ENCODE data around the gene THOC3.
"Not testable (repeated sequence)": the region's sequence is repeated elsewhere in the genome, so short reads cannot be mapped to it uniquely, and the experiment has no call there.

Gene THOC3

GRCh38 chr5:175967471-175968372 is at the start of gene THOC3:
Gene THOC3, minus strand, starts transcription at chr5:175968315. Its CDS starts 107 bp downstream, at chr5:175968208.
- DNase-seq, result peak; percentile 40

GRCh38 chr5:176017324-176017723 is 49.2 kb upstream of the THOC3 start:
- not testable (repeated sequence) for DNase-seq

GRCh38 chr5:176014360-176014759 is 46.2 kb upstream of the THOC3 start:
- not testable (repeated sequence) for DNase-seq

GRCh38 chr5:176011088-176011487 is 43.0 kb upstream of the THOC3 start:
- DNase-seq, result not testable (repeated sequence)

GRCh38 chr5:176010202-176010601 is 42.1 kb upstream of the THOC3 start:
- not testable (repeated sequence) for DNase-seq

- not testable (repeated sequence) for DNase-seq
These were observed 39.1 kb upstream of the THOC3 start for GRCh38 chr5:176007220-176007619.

- DNase-seq, result not testable (repeated sequence)
These were observed 38.7 kb upstream of the THOC3 start for GRCh38 chr5:176006819-176007218.

- not testable (repeated sequence) for DNase-seq
These were observed 29.9 kb upstream of the THOC3 start for GRCh38 chr5:175997979-175998378.

- not testable (repeated sequence) for DNase-seq
These were observed 29.4 kb upstream of the THOC3 start for GRCh38 chr5:175997495-175997894.

GRCh38 chr5:175996791-175997190 is 28.7 kb upstream of the THOC3 start:
- not testable (repeated sequence) for DNase-seq

- DNase-seq, result not testable (repeated sequence)
These were observed 27.4 kb upstream of the THOC3 start for GRCh38 chr5:175995506-175995905.

GRCh38 chr5:175979371-175979995 is 11.4 kb upstream of the THOC3 start:
- DNase-seq, result not testable (repeated sequence)

- DNase-seq, result not testable (repeated sequence)
These were observed 266 bp upstream of the THOC3 start for GRCh38 chr5:175968381-175968780.

GRCh38 chr5:175962329-175962728 is 5.8 kb downstream of the THOC3 start:
- not testable (repeated sequence) for DNase-seq

- DNase-seq, result not testable (repeated sequence)
These were observed 7.9 kb downstream of the THOC3 start for GRCh38 chr5:175960228-175960627.

GRCh38 chr5:175958515-175958914 is 9.6 kb downstream of the THOC3 start:
- DNase-seq, result not testable (repeated sequence)

- DNase-seq, result not testable (repeated sequence)
These were observed 14.0 kb downstream of the THOC3 start for GRCh38 chr5:175954107-175954506.

GRCh38 chr5:175952810-175953209 is 15.3 kb downstream of the THOC3 start:
- DNase-seq, result not testable (repeated sequence)

- not testable (repeated sequence) for DNase-seq
These were observed 16.7 kb downstream of the THOC3 start for GRCh38 chr5:175951339-175951969.

- not testable (repeated sequence) for DNase-seq
These were observed 19.6 kb downstream of the THOC3 start for GRCh38 chr5:175948329-175949108.

- DNase-seq, result not testable (repeated sequence)
These were observed 24.9 kb downstream of the THOC3 start for GRCh38 chr5:175943253-175943652.

GRCh38 chr5:175940632-175941031 is 27.5 kb downstream of the THOC3 start:
- not testable (repeated sequence) for DNase-seq

Data from activated T-cell treated with anti-CD3 and anti-CD28 coated beads for 4 hours (primary cell).